Activated CD4-positive, alpha-beta T cell treated with anti-CD3 and anti-CD28 coated beads for 48 hours (primary cell): ENCODE measurements around the gene RBM27.
"Not testable (repeated sequence)": the region's sequence is repeated elsewhere in the genome, so short reads cannot be mapped to it uniquely, and the experiment has no call there.

Experiments used
- DNase-seq: peaks from one replicate; pipeline ENCODE4 v3.0.0-alpha.2; 2020

Gene RBM27

DNA sequence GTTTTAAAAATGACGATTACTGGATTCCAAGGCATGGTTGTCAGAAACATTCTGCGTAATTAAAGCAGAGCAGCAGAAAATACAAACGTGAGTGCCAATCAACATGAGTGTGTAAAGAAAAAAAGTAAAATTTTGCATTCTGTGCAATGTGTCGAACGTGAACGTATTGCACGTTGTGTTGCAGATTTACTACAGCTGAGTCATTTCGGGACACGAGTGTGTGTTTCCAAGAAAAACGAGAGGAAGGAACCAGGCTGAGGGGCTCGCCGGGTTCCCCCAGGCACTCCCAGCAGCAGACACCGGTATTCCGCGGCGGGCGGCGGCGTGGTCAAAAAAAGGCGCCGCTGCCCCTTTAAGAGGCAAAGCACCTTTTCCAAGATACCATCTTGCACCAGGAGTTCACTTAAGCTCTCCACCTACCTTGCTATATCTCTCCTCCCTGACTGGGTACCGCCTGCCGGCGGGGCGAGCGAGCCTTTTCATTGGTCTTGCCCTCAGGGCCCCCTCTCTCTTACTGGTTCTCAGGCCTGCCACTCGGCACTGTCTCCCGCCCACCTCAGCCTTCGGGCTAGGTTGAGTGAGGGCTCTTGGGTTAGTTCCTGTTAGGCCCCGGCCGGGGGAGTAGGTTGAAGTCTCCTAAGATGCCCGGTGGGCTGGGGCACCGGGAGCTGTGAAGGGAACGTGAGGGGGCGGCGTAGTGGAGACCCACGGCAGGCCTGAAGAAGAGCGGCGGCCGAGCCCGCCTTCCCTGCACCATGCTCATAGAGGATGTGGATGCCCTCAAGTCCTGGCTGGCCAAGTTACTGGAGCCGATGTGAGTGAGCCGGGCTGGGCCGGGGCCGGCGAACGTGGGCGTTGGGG is at the start of gene RBM27:
Gene RBM27 (plus strand): TSS at position 595 of the 861 bp plus-strand sequence. CDS start 161 bp downstream, at position 756.
- peak; percentile 98 for DNase-seq

- DNase-seq: no peak
These were observed 45.1 kb upstream of the RBM27 start for GRCh38 chr5:146158255-146158654.

DNA sequence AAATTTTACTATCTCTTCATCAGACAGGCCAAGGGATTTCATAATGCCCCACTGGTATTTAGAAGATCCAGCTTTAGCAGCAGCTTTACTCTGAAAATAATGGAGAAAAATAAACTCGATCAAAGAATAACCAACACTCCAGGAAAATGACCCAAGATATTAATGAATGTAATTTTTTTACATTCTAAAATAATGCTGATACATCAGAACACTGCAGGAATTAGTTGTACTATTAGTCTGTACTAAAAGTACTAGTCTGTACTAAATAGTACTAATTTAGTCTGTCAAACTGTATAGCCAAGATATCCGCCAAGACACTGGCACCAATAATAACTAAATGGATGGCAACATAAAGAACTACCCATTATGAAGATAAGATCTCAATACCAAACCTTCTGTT is 39.0 kb upstream of the RBM27 start:
- DNase-seq: no peak

GRCh38 chr5:146165460-146165859 is 37.9 kb upstream of the RBM27 start:
- DNase-seq: no peak

- no peak for DNase-seq
These were observed 37.5 kb upstream of the RBM27 start for GRCh38 chr5:146165903-146166302.

DNA sequence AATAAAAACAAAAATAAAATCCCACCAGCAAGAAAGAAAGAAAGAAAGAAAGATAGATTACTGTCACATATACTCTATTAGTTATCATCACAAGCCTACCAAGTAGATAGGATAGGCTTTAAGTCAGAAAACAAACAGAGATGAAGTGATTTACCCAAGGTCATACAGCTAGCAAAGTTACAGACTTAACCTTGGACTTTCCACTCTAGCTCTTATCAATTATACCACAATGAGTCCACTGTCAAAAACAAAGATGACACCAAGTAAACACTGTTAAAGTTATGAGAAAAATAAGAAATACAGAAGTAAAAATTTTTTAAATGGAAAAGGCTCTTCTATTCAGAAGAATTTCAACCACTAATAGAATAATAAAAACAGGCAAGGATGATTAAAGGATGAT is 34.3 kb upstream of the RBM27 start:
- DNase-seq: no peak

- DNase-seq: not testable (repeated sequence)
These were observed 30.4 kb upstream of the RBM27 start for GRCh38 chr5:146173049-146173448.

- DNase-seq: no peak
These were observed 29.8 kb upstream of the RBM27 start for GRCh38 chr5:146173597-146173996.

- DNase-seq: no peak
These were observed 26.6 kb upstream of the RBM27 start for GRCh38 chr5:146176805-146177204.

DNA sequence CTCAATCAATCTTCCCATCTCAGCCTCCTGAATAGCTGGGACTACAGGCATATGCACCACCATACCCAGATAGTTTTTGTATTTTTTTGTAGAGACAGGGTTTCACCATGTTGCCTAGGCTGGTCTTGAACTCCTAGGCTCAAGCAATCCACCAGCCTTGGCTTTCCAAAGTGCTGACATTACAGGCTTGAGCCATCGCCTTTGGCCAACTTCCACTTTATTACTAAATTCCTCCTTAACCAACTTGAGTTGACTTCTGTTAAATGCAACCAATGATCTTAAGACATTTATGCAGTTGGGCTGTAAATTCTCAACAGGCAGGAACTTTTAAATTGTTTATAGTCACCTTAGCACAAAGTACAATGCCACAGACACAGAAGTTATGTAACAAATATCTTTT is 23.7 kb upstream of the RBM27 start:
- no peak for DNase-seq

DNA sequence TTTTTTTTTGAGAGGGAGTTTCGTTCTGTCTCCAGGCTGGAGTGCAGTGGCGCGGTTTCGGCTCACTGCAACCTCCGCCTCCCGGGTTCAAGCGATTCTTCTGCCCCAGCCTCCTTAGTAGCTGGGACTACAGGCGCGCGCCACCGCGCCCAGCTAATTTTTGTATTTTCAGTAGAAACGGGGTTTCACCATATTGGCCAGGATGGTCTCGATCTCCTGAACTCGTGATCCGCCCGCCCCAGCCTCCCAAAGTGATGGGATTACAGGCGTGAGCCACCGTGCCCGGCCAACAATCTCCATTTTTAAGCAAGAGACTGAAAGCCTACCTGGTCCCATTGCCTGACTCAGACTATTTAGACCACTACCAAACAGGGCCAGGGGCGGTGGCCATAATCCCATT is 20.0 kb upstream of the RBM27 start:
- not testable (repeated sequence) for DNase-seq

DNA sequence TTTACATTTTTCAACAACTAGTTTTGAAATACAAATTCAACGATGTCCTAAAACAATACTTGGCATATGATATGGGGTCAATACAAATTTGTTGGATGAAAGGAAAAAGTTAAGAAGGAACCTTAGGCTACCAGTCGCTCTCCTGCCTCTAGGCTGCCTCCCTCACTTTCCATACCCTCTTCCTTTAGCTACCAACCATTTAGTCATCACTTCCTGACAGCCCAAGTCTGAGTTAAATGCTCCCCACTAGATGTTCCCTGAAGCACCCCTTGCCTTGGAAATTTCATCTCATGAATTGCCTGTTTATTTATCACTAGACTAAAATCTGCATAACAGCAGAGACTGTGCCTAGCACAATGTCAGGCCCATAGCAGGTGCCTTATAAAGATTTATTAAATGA is 18.2 kb upstream of the RBM27 start:
- DNase-seq: no peak

GRCh38 chr5:146188358-146188757 is 15.0 kb upstream of the RBM27 start:
- DNase-seq: no peak

- DNase-seq: no peak
These were observed 10.8 kb upstream of the RBM27 start for GRCh38 chr5:146192571-146193043.

- no peak for DNase-seq
These were observed 10.1 kb upstream of the RBM27 start for GRCh38 chr5:146193285-146193684.

- not testable (repeated sequence) for DNase-seq
These were observed 8.4 kb upstream of the RBM27 start for GRCh38 chr5:146194997-146195396.

DNA sequence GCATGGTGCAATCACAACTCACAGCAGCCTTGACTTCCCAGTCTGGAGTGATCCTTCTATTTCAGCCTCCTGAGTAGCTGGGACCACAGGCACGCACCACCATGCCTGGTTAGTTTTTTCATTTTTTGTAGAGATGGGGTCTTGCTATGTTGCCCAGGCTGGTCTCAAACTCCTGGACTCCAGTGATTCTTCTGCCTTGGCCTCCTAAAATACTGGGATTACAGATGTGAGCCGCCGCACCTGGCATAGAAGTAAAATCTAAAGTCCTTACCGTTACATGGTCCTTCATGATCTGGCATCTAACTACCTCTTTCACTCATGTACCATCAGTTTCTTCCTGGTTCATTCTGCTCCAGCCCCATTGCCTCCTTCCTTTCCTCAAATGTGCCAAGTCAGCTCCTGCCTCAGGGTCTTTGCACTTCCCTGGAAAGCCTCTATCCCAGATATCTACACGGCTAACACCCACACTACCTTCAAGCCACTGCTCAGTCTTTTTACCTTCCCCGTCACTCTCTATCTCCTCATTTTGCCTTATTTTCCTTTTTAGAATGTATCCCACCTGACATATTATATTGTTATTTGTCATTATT is 6.9 kb upstream of the RBM27 start:
- no peak for DNase-seq

GRCh38 chr5:146199176-146199815 is 4.1 kb upstream of the RBM27 start:
- DNase-seq: no peak

DNA sequence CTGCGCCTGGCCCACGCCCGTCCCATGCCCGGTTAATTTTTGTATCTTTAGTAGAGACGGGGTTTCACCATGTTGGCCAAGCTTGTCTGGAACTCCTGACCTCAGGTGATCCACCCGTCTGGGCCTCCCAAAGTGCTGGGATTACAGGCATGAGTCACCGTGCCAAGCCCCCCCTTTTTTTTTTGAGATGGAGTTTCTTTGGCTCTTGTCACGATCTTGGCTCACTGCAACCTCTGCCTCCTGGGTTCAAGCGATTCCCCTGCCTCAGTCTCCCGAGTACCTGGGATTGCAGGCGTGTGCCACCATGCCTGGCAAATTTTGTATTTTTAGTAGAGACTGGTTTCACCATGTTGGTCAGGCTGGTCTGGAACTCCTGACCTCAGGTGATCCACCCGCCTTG is 1.6 kb upstream of the RBM27 start:
- not testable (repeated sequence) for DNase-seq

- no peak for DNase-seq
These were observed 427 bp downstream of the RBM27 start for GRCh38 chr5:146203872-146204192.

DNA sequence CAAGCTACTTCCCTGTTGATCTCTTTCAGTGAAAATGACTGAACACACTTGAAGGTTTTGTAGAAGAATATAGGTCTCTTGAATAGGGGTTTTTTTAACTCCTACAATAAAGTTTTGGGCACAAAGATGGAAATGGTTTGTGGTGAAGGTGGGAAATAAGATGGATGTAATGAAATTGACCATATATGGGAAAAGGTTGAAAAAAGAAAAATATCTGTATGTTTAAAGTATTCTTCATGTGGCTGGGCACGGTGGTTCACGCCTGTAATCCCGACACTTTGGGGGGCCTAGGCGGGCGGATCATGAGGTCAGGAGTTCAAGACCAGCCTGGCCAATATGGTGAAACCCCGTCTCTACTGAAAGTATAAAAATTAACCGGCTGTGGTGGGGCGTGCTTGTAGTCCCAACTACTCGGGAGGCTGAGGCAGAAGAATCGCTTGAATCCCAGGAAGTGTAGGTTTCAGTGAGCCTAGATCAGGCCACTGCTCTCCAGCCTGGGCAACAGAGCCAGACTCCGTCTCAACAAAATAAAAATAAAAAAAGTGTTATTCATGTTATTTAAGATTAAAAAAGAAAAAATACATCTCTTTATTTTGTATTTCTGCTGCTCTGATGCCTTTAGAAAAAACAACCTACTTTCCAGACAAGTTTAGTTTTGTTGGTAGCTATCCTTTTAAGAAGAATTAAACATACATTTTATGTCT is 2.2 kb downstream of the RBM27 start:
- no peak for DNase-seq

DNA sequence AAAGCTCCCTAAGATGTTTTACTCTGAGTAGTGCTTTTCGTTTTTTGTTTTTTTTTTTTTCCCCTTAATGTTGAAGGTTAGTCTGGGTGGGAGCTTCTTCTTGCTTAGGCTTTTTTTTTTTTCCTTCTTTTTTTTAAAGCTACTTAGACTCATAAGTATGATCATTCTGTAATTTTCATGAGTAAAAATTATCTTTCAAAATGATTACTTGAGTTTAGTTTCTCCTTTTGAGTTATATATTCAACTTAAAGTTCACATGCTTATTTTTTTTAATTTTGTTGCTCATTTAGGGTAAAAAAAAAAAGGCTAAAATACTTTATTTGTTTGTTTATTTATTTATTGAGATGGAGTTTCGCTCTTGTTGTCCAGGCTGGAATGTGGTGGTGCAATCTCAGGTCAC is 2.9 kb downstream of the RBM27 start:
- DNase-seq: no peak

DNA sequence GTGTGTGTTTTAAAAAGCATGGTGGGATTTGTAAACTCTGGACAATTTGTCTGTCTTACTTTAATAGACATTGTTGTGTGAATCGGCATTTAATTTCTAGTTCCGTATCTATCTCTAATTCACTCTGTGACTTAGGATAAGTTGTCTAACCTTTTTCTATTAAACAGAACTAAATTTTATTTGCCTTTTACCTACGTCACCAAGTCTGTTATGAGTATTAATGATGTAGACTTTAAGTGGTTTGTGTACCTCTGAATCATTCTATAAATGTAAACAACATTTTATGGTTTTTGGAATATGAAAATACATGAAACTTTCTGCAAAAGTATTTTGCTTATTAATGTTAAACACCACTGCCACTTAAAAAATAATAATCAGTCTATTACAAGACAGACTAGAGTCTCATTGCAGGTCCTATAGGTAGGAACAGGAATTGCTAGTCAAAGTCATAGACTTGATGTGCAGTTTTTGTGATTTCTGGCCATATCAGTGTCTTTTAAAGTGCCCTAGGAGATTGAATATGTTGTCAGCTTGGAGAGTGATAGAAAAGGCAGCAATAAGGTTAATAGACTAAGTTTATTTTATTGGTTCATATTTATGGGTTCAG is 5.6 kb downstream of the RBM27 start:
- no peak for DNase-seq
